A549 (cell line): ENCODE results near the gene CMKLR1.

Source experiments
- CHD4 ChIP-seq: fragments of 200-600 bp; sonication (generic); IDR thresholded peaks from 2 replicates; pipeline ENCODE4 v1.6.1; 2016; ENCODE audit warnings: antibody characterized with exemption, mild to moderate bottlenecking, borderline replicate concordance
- CTCF ChIP-seq: fragments of >200 bp; sonication (Bioruptor Twin); formaldehyde crosslinking; IDR thresholded peaks from 3 replicates; pipeline ENCODE4 v1.5.1; 2016
- EHMT2 ChIP-seq: fragments of 200-600 bp; sonication (generic); IDR thresholded peaks from 2 replicates; pipeline ENCODE4 v1.6.1; 2016; ENCODE audit warnings: antibody characterized with exemption, low read depth, mild to moderate bottlenecking, moderate library complexity
- ELK1 ChIP-seq: fragments of 150-350 bp; IDR thresholded peaks from 2 replicates; pipeline ENCODE4 v1.6.1; 2014; ENCODE audit warnings: low read depth, mild to moderate bottlenecking, low read length
- ESRRA ChIP-seq: fragments of 150-350 bp; IDR thresholded peaks from 2 replicates; pipeline ENCODE4 v1.6.1; 2014; ENCODE audit warnings: mild to moderate bottlenecking, low read length, borderline replicate concordance
- NR3C1 ChIP-seq: fragments of >200 bp; sonication (Bioruptor Twin); formaldehyde crosslinking; IDR thresholded peaks from 3 replicates; pipeline ENCODE4 v1.6.1; 2017
- POLR2A ChIP-seq: IDR thresholded peaks from 2 replicates; pipeline ENCODE4 v1.6.1; 2012; ENCODE audit warnings: mild to moderate bottlenecking, low read length
- REST ChIP-seq: fragments of 200-600 bp; sonication (generic); IDR thresholded peaks from 2 replicates; pipeline ENCODE4 v1.6.1; 2016; ENCODE audit warnings: antibody characterized with exemption, mild to moderate bottlenecking, moderate library complexity
- RFX5 ChIP-seq: fragments of 450-650 bp; IDR thresholded peaks from 2 replicates; pipeline ENCODE4 v1.7.1; 2014; ENCODE audit warnings: antibody characterized with exemption, mild to moderate bottlenecking, moderate library complexity
- SREBF2 ChIP-seq: fragments of 450-650 bp; IDR thresholded peaks from 2 replicates; pipeline ENCODE4 v1.6.1; 2014; ENCODE audit warnings: mild to moderate bottlenecking, moderate library complexity
- TP53 ChIP-seq: fragments of 250-450 bp; sonication (Bioruptor Pico); IDR thresholded peaks from 2 replicates; pipeline ENCODE4 v1.5.0; 2021; ENCODE audit warnings: mild to moderate bottlenecking, moderate library complexity
- USF2 ChIP-seq: fragments of 450-650 bp; IDR thresholded peaks from 2 replicates; pipeline ENCODE4 v1.6.1; 2014; ENCODE audit warnings: antibody characterized with exemption
- ZFP36 ChIP-seq: fragments of 450-650 bp; IDR thresholded peaks from 2 replicates; pipeline ENCODE4 v1.6.1; 2014; ENCODE audit warnings: borderline replicate concordance; ENCODE audit not compliant: partially characterized antibody

GRCh38 chr12:108296945-108297344 is 42.2 kb downstream of the CMKLR1 start:
- TF ChIP-seq CTCF = no peak
- no peak for TF ChIP-seq NR3C1
- TF ChIP-seq USF2 = no peak
- no peak for TF ChIP-seq ZFP36
- no peak for TF ChIP-seq EHMT2
- no peak for TF ChIP-seq SREBF2
- TF ChIP-seq TP53 (CRISPR knock-in tag) = no peak
- no peak for TF ChIP-seq REST
- no peak for TF ChIP-seq CHD4
- no peak for TF ChIP-seq ESRRA
- TF ChIP-seq RFX5 = no peak
- TF ChIP-seq POLR2A = no peak
- no peak for TF ChIP-seq ELK1
